ENCODE measurements around the gene CCNY.

CCNY gene

DNA sequence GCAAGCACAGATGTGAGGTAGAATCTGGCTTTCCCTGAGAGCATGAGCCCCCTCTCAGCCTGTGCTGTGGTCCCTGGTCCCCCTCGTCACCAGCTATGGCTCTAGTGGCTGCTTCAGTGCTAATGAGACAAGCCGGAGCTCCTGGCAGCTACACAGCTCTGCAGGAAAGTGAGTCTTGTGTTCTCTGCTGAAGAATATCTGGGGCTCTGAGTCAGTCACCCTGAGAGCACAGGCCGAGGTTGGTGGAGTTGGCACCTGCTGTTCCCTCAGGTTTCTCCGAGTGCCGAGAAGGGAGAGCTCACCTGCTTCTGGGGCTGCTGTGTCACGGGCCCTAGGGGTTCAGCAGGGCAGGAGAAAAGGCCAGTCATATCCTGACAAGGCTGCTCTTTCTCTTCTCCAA, 231.6 kb downstream of the CCNY start:
- no peak for DNase-seq

DNA sequence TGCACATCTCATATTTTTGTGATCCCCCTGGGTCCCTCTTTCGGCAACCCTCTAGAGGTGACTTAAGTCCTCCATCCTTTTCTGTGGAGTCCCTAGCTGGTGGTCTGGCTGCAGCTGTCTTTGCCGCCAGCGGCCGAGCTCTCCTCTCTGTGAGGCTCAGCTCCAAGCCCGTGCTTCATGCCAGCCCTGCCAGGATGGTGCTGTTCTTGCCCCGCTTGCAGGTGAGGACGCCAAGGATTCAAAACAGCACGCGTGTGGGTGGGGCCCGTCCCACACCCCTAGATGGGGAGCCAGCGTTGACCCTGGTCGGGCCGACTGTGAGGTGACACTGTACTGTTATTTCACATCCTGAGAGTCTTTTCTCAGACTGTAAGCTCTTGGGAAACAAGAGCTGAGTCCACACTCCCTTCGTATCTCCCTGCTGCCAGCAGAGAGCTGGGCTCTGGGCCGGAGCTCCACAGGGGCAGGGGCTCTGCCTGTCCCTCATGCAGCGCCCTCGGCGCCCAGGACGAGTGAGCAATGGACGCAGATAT, 232.2 kb downstream of the CCNY start:
- DNase-seq: no peak

DNA sequence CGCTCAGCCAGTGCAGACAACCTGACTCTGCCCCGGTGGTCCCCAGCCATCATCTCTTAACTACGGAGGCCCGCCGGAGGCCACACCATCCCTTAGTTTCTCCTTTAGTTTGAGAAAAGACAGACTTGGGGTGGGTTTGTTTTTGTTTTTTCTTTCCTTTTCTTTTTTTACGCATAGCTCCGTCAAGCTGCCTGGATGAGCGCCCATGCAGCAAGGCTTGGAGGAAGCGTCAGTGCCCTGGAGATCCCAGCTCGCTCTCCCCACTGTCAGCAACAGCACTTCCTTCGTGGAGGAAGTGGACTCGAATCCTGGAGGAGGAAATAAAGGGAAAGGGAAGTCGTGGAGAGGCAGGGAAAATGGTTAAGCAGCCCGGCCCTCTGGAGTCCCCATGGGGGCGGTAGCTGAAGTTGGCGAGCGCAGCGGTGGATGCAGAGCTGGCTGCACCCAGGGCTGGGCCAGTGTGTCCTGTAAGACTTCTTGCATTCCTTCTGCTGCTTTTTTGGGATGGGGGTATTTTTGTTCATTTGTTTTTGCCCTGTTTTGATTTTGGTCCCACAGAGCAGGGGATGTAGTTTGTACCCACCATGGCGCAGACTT, 232.9 kb downstream of the CCNY start:
- no peak for DNase-seq

- no peak for DNase-seq
Observed at GRCh38 chr10:35569836-35570235, 233.5 kb downstream of the CCNY start.

- DNase-seq: no peak
Observed at GRCh38 chr10:35570397-35570796, 234.1 kb downstream of the CCNY start.

DNA sequence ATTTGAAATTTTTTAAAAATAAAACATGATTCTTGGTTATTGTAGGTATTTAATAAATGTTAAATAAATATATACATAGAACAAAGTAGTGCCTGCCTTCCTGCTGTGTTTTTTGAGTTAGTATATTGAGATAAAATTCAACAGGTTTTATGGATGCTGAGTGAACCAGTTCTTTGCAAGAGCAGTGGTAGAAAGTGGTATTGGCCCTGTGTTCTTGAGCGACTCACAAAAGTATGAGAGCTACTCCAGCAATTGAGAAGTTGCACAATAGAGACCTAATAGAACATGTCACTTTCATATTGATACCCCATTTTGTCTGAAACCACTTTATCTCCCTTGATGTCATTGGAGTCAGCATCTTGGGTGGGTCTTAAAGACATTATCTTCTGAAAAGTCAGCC, 236.3 kb downstream of the CCNY start:
- no peak for DNase-seq

- no peak for DNase-seq
Observed at GRCh38 chr10:35573796-35574195, 237.5 kb downstream of the CCNY start.

GRCh38 chr10:35574924-35575352, 238.6 kb downstream of the CCNY start:
- DNase-seq: peak; percentile 68

DNA sequence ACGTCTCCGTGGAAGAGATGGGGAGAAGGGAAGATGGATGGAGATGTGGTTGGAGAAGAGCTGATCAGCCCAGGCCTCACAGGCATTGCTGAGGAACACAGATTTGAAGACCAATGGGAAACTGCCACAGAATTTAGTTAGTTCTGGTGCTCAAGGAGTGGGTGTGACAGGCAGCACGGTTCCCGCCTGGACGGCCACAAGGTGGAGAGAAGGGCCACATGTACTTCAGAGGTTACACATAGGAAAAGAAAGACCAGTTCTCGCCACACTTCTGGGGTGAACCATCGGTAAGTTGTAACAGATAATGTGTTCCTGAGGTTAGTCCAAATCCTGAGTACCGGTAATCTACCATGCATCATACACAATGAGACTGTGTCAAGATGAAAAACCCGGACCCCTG, 239.3 kb downstream of the CCNY start:
- no peak for DNase-seq

GRCh38 chr10:35576730-35577129, 240.4 kb downstream of the CCNY start:
- no peak for DNase-seq

- DNase-seq: no peak
Observed at GRCh38 chr10:35577926-35578617, 241.8 kb downstream of the CCNY start.

DNA sequence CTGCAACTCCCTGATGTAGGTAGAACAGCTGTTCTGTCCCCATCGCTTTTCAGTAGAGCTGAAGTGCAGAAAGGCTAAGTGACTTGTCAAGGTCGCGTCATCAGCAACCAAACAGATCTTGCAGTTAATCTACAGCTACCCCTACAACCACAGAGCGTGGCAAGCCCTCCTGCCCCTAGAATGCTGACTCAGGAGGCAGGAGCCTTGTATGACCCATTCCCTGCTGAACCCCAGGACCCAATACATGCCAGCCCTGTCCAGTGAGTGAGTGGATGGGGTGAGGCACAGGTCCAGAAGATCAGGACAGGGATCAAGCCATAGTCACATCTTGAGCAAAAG, 242.3 kb downstream of the CCNY start:
- DNase-seq: no peak

DNA sequence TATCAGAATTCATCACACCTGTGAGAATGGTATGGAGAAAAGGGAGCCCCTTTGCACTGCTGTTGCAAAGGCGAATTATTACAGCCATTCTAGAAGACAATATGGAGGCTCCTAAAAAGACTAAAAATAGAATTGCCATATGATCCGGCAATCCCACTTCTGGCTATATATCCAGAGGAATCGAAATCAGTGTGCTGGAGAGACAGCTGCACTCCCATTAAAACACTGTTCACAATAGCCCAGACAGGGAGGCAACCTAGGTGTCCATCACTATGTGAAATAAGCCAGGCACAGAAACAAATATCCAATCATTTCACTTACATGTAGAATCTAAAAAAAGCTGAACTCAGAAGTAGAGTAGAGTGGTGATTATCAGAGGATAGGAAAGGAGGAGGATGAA, 242.8 kb downstream of the CCNY start:
- no peak for DNase-seq

GRCh38 chr10:35579726-35580422, 243.6 kb downstream of the CCNY start:
- DNase-seq: no peak

- no peak for DNase-seq
Observed at GRCh38 chr10:35580423-35580770, 244.1 kb downstream of the CCNY start.

GRCh38 chr10:35581655-35582054, 245.3 kb downstream of the CCNY start:
- no peak for DNase-seq

DNA sequence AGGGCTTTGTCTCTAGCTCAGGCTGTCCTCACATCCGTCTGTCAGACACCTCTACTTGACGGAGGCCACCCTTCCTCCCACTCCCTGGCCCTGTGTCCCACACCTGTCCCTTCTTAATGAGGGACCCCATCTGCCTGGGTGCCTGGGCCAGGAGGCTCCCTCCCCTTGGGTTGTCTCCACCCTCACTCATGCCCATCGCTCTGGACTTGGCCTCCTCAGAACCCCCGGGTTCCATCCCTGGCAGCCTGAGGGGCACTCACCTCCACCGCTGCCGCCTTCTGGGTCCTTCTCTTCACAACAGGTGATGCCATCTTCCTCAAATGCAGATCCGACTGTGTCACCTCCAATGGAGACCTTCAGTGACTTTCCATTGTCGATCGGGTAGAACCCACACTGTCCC, 248.6 kb downstream of the CCNY start:
- no peak for DNase-seq

- no peak for DNase-seq
Observed at GRCh38 chr10:35585356-35585755, 249.0 kb downstream of the CCNY start.

GRCh38 chr10:35585903-35586535, 249.7 kb downstream of the CCNY start:
- no peak for DNase-seq

GRCh38 chr10:35588836-35589235, 252.5 kb downstream of the CCNY start:
- DNase-seq: no peak

- DNase-seq: no peak
Observed at GRCh38 chr10:35592441-35592840, 256.1 kb downstream of the CCNY start.

DNA sequence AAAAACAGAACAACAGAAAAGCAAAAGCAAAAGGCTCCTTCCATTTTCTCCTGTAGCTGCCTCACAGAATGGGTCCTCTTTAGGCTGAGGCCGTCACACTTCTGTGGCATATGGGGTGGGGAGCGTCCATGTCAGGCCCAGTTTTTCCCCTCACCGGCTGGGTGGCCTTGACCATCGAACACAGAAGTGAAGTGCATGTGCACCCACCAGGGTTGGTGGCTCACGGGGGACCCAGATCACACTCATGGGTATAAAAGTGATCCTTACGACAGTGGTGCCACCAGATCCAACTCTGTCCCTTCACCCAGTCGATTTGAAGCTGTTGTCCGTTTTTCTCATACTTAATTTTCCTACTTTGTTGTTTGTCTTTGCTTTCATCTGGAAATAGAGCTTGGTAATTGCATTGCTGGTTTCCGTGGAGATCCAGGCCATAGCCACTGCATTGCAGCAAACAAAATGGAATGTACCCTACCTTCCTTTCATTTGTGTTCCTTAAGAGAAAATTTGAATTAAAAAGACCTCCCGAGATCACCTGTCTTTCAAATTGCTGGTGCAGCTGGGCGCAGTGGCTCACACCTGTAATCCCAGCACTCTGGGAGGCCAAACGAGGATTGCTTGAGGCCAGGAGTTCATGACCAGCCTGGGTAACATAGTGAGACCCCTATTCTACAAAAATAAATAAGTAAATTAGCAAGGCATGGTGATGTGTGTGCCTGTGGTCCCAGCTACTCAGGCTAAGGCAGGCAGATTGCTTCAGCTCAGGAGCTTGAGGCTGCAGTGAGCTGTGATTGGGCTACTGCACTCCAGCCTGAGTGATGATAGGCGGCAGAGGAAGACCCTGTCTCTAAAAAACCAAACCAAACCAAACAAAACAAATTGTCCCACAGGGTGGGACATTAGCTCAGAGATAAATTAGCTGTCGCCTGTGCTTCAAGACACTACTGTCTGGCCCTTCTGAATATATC, 258.1 kb downstream of the CCNY start:
- DNase-seq: no peak

GRCh38 chr10:35595106-35595505, 258.8 kb downstream of the CCNY start:
- no peak for DNase-seq
